Measurements from ENCODE around the gene SEC14L1. TPM values are rescaled to one million over a fixed set of nuclear protein-coding genes. Genes with fewer than 3 reads are reported as not detected.

SEC14L1 gene
- polyA plus RNA-seq, 1 donor = 71.5 TPM

- no peak for DNase-seq (ENCODE audit: low read depth)
These were observed 22.2 kb downstream of the SEC14L1 start for GRCh38 chr17:77163001-77163400.

GRCh38 chr17:77163511-77164280 lies 22.9 kb downstream of the SEC14L1 start:
- DNase-seq (ENCODE audit: low read depth) = no peak

- DNase-seq (ENCODE audit: low read depth) = no peak
These were observed 23.8 kb downstream of the SEC14L1 start for GRCh38 chr17:77164483-77165091.

GRCh38 chr17:77165577-77165976 lies 24.8 kb downstream of the SEC14L1 start:
- DNase-seq (ENCODE audit: low read depth) = no peak

- no peak for DNase-seq (ENCODE audit: low read depth)
These were observed 26.9 kb downstream of the SEC14L1 start for GRCh38 chr17:77167472-77168306.

GRCh38 chr17:77173104-77173503 lies 32.3 kb downstream of the SEC14L1 start:
- DNase-seq (ENCODE audit: low read depth) = no peak

- no peak for DNase-seq (ENCODE audit: low read depth)
These were observed 34.3 kb downstream of the SEC14L1 start for GRCh38 chr17:77174928-77175661.

- DNase-seq (ENCODE audit: low read depth) = no peak
These were observed 36.4 kb downstream of the SEC14L1 start for GRCh38 chr17:77177002-77177741.

GRCh38 chr17:77178050-77178449 lies 37.3 kb downstream of the SEC14L1 start:
- no peak for DNase-seq (ENCODE audit: low read depth)

GRCh38 chr17:77178563-77178962 lies 37.8 kb downstream of the SEC14L1 start:
- no peak for DNase-seq (ENCODE audit: low read depth)

- DNase-seq (ENCODE audit: low read depth) = no peak
These were observed 40.0 kb downstream of the SEC14L1 start for GRCh38 chr17:77180503-77181357.

GRCh38 chr17:77182205-77183172 lies 41.7 kb downstream of the SEC14L1 start:
- DNase-seq (ENCODE audit: low read depth) = no peak

GRCh38 chr17:77184474-77184873 lies 43.7 kb downstream of the SEC14L1 start:
- no peak for DNase-seq (ENCODE audit: low read depth)

GRCh38 chr17:77185137-77185536 lies 44.4 kb downstream of the SEC14L1 start:
- DNase-seq (ENCODE audit: low read depth) = no peak

GRCh38 chr17:77186141-77186604 lies 45.4 kb downstream of the SEC14L1 start:
- DNase-seq (ENCODE audit: low read depth) = no peak

GRCh38 chr17:77188084-77189066 lies 47.6 kb downstream of the SEC14L1 start:
- no peak for DNase-seq (ENCODE audit: low read depth)

- DNase-seq (ENCODE audit: low read depth) = no peak
These were observed 48.4 kb downstream of the SEC14L1 start for GRCh38 chr17:77189148-77189547.

- DNase-seq (ENCODE audit: low read depth) = no peak
These were observed 49.8 kb downstream of the SEC14L1 start for GRCh38 chr17:77190576-77190975.

Measured in forelimb muscle (tissue), 1 donor.